ENCODE data around the gene RALGAPB.

Gene RALGAPB

GRCh38 chr20:38581013-38581412 lies 108.4 kb downstream of the RALGAPB start, which contains the start of gene ADIG:
TSS of gene ADIG (plus strand) at chr20:38581197. CDS start at chr20:38581251, 54 bp downstream.
- TF ChIP-seq ZNF221 (tag by site-specific recombination; IDR thresholded peaks at IDR 0.05; ENCODE audit: borderline replicate concordance), result no peak
- peak; percentile 31; the same call in 1 of the 2 replicates for TF ChIP-seq GLIS1 (tag by site-specific recombination; IDR thresholded peaks at IDR 0.05)
- no peak for TF ChIP-seq SCRT1 (tag by site-specific recombination; IDR thresholded peaks at IDR 0.05; ENCODE audit: borderline replicate concordance)
- peak; percentile 86 for TF ChIP-seq ZNF449 (tag by site-specific recombination; IDR thresholded peaks at IDR 0.05)
- TF ChIP-seq, protein P1, sequence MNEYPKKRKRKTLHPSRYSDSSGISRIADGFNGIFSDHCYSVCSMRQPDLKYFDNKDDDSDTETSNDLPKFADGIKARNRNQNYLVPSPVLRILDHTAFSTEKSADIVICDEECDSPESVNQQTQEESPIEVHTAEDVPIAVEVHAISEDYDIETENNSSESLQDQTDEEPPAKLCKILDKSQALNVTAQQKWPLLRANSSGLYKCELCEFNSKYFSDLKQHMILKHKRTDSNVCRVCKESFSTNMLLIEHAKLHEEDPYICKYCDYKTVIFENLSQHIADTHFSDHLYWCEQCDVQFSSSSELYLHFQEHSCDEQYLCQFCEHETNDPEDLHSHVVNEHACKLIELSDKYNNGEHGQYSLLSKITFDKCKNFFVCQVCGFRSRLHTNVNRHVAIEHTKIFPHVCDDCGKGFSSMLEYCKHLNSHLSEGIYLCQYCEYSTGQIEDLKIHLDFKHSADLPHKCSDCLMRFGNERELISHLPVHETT (tag by site-specific recombination; IDR thresholded peaks at IDR 0.05), result no peak
- no peak for TF ChIP-seq GLI4 (tag by site-specific recombination; IDR thresholded peaks at IDR 0.05)
- TF ChIP-seq ZNF558 (tag by site-specific recombination; IDR thresholded peaks at IDR 0.05), result no peak
- TF ChIP-seq, protein P2, sequence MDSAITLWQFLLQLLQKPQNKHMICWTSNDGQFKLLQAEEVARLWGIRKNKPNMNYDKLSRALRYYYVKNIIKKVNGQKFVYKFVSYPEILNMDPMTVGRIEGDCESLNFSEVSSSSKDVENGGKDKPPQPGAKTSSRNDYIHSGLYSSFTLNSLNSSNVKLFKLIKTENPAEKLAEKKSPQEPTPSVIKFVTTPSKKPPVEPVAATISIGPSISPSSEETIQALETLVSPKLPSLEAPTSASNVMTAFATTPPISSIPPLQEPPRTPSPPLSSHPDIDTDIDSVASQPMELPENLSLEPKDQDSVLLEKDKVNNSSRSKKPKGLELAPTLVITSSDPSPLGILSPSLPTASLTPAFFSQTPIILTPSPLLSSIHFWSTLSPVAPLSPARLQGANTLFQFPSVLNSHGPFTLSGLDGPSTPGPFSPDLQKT (IDR thresholded peaks at IDR 0.05; ENCODE audit: borderline replicate concordance, low read depth, low read length), result no peak
- TF ChIP-seq ZNF548 (tag by site-specific recombination; IDR thresholded peaks at IDR 0.05), result no peak
- peak; percentile 21; the same call in 1 of the 2 replicates for TF ChIP-seq ZBTB8A (tag by site-specific recombination; IDR thresholded peaks at IDR 0.05)
- TF ChIP-seq TRIM28 (IDR thresholded peaks at IDR 0.05; ENCODE audit: borderline replicate concordance, low read length), result no peak
- TF ChIP-seq ZNF239 (tag by site-specific recombination; IDR thresholded peaks at IDR 0.05), result no peak
- TF ChIP-seq ZNF600 (tag by site-specific recombination; IDR thresholded peaks at IDR 0.05), result peak; percentile 55
- TF ChIP-seq, protein P3, sequence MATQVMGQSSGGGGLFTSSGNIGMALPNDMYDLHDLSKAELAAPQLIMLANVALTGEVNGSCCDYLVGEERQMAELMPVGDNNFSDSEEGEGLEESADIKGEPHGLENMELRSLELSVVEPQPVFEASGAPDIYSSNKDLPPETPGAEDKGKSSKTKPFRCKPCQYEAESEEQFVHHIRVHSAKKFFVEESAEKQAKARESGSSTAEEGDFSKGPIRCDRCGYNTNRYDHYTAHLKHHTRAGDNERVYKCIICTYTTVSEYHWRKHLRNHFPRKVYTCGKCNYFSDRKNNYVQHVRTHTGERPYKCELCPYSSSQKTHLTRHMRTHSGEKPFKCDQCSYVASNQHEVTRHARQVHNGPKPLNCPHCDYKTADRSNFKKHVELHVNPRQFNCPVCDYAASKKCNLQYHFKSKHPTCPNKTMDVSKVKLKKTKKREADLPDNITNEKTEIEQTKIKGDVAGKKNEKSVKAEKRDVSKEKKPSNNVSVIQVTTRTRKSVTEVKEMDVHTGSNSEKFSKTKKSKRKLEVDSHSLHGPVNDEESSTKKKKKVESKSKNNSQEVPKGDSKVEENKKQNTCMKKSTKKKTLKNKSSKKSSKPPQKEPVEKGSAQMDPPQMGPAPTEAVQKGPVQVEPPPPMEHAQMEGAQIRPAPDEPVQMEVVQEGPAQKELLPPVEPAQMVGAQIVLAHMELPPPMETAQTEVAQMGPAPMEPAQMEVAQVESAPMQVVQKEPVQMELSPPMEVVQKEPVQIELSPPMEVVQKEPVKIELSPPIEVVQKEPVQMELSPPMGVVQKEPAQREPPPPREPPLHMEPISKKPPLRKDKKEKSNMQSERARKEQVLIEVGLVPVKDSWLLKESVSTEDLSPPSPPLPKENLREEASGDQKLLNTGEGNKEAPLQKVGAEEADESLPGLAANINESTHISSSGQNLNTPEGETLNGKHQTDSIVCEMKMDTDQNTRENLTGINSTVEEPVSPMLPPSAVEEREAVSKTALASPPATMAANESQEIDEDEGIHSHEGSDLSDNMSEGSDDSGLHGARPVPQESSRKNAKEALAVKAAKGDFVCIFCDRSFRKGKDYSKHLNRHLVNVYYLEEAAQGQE (tag by site-specific recombination; IDR thresholded peaks at IDR 0.05), result no peak
- TF ChIP-seq ZNF629 (tag by site-specific recombination; IDR thresholded peaks at IDR 0.05), result peak; percentile 72
- TF ChIP-seq ZNF768 (tag by site-specific recombination; IDR thresholded peaks at IDR 0.05), result no peak
- ChIA-PET POLR2A (no interaction called here), CTCF (interaction anchor here (1.3 kb wide), 1 partner anchor 31 kb away, joined by 3 read pairs; no protein-coding TSS in a partner anchor)
- H3K4me1 ChIP-seq (ENCODE audit: control insufficient read depth, insufficient read depth, low read length), result no peaks in the 10 kb centered on the region
- H3K4me3 ChIP-seq (ENCODE audit: low read depth, low read length), result no peak within 1 kb of the TSS
- H3K9me3 ChIP-seq (ENCODE audit: control insufficient read depth, insufficient read depth, low read depth, low read length), result no peaks in the 10 kb centered on the region
- no peak within 1 kb of the TSS for H3K27ac ChIP-seq (ENCODE audit: extremely low read depth, low read depth, low read length)
- H3K36me3 ChIP-seq (ENCODE audit: control insufficient read depth in 2 of 2, insufficient read depth in 1 of 2, low read length in 2 of 2), result peaks cover 0 to 7% of the 10 kb centered on the region in 2 experiments; a peak in 1 of 3 replicates

DNA sequence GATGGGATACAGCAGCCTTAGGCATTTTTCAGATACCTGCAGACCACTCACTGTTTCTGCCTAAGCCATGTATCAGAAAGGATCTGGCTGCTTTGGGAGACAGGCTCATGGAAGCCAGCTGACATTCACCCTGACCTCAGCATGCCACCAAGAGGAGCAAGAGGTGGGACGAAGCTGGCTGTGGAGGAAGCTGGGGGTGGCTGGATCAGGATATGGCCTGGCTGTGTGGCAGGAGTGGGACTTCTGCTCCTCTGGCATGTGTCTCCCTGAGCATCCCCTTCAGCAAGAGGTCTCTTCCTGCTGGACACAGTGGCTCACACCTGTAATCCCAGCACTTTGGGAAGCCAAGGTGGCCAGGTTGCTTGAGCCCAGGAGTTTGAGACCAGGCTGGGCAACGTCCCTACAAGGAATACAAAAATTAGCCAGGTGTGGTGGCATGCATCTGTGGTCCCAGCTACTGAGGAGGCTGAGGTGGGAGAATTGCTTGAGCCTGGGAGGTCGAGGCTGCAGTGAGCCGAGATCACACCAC lies 109.3 kb downstream of the RALGAPB start:
- H3K27ac ChIP-seq (ENCODE audit: extremely low read depth, low read depth, low read length), result no peak overlapping the region
- no peaks in the 10 kb centered on the region for H3K4me1 ChIP-seq (ENCODE audit: control insufficient read depth, insufficient read depth, low read length)
- ChIA-PET CTCF (interaction anchor here (0.6 to 1.3 kb wide), 2 partner anchors 31 to 57 kb away, joined by 3 to 5 read pairs; no protein-coding TSS in a partner anchor), POLR2A (no interaction called here)
- H3K36me3 ChIP-seq (ENCODE audit: control insufficient read depth in 2 of 2, insufficient read depth in 1 of 2, low read length in 2 of 2), result peaks cover 0 to under 1% of the 10 kb centered on the region in 2 experiments; a peak in 1 of 3 replicates
- H3K4me3 ChIP-seq (ENCODE audit: low read depth, low read length), result no peak overlapping the region
- no peaks in the 10 kb centered on the region for H3K9me3 ChIP-seq (ENCODE audit: control insufficient read depth, insufficient read depth, low read depth, low read length)
- TF ChIP-seq ZNF362 (tag by site-specific recombination; IDR thresholded peaks at IDR 0.05), result no peak
- TF ChIP-seq ZNF341 (tag by site-specific recombination; IDR thresholded peaks at IDR 0.05; ENCODE audit: low read depth), result no peak
- no peak for TF ChIP-seq KLF7 (tag by site-specific recombination; IDR thresholded peaks at IDR 0.05; ENCODE audit: borderline replicate concordance)
- no peak for TF ChIP-seq ZNF280D (tag by site-specific recombination; IDR thresholded peaks at IDR 0.05)
- TF ChIP-seq SETDB1 (IDR thresholded peaks at IDR 0.05; ENCODE audit: insufficient read length, low read length), result no peak
- TF ChIP-seq, protein P2 (IDR thresholded peaks at IDR 0.05; ENCODE audit: borderline replicate concordance, low read depth, low read length), result no peak

Data from HEK293 (cell line).